ENCODE results near the gene PDIA2.

DNA sequence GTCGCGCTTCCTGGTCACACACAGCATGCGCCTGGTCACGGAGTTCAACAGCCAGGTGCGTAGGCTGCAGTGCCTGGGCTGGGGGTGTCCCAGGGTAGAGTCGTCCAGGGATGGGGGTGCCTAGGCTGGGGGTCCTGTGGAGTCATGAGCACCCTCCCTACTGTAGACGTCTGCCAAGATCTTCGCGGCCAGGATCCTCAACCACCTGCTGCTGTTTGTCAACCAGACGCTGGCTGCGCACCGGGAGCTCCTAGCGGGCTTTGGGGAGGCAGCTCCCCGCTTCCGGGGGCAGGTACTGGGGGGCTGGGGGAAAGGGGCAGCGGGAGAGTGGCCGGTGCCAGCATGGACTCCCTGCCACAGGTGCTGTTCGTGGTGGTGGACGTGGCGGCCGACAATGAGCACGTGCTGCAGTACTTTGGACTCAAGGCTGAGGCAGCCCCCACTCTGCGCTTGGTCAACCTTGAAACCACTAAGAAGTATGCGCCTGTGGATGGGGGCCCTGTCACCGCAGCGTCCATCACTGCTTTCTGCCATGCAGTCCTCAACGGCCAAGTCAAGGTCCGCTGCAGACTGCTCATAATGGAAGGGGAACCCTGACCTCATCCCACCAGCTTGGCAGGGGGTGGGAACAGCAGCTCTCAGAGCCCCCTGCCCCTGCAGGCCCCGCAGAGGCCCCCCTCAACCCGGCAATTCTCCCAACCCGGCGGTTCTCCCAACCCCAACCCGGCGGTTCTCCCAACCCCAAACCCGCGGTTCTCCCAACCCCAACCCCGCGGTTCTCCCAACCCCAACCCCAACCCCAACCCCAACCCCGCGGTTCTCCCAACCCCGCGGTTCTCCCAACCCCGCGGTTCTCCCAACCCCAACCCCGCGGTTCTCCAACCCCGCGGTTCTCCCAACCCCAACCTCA is 2.4 kb downstream of the PDIA2 start:
- TF ChIP-seq ZNF274 (IDR thresholded peaks at IDR 0.05; ENCODE audit: low read depth, low read length) (no peak), SUZ12 (IDR thresholded peaks at IDR 0.05; ENCODE audit: extremely low read depth, insufficient read depth, insufficient read length) (no peak)

Measured in NT2/D1 (cell line).